HEK293 (cell line): ENCODE measurements around the gene HDAC8.

Source experiments
- CTCF ChIP-seq: fragments of 450-650 bp; formaldehyde crosslinking; IDR thresholded peaks from 2 replicates; pipeline ENCODE4 v1.5.1; 2016; ENCODE audit warnings: missing biosample characterization, missing genetic modification characterization
- YY1 ChIP-seq: fragments of 450-650 bp; formaldehyde crosslinking; IDR thresholded peaks from 2 replicates; pipeline ENCODE4 v1.5.1; 2018; ENCODE audit warnings: missing biosample characterization, missing genetic modification characterization

- TF ChIP-seq CTCF: no peak
- TF ChIP-seq YY1 (tag by site-specific recombination): no peak
These were observed 226.2 kb downstream of the HDAC8 start for GRCh38 chrX:72346302-72346949.
